Thyroid gland (tissue), 4 donors: Measurements from ENCODE around the gene ZNF76. TPM values are rescaled to one million over a fixed set of nuclear protein-coding genes. Genes with fewer than 3 reads are reported as not detected.

ENCODE experiments used
- DNase-seq, 2 donors: peaks; one replicate each; pipeline ENCODE4 v3.0.0-alpha.2; 2019
- H3K27ac ChIP-seq, 3 donors: fragments of 200-600 bp; sonication (generic); 1 replicate in 2 of 3; 2 replicates in 1 of 3; pipeline ENCODE4 v1.5.1; 2016 to 2019; ENCODE audit warnings: mild to moderate bottlenecking in 1 of 3, moderate library complexity in 1 of 3
- H3K27me3 ChIP-seq: fragments of 200-600 bp; sonication (generic); one replicate; pipeline ENCODE4 v1.5.1; 2019
- H3K36me3 ChIP-seq, 2 donors: fragments of 200-600 bp; sonication (generic); one replicate each; pipeline ENCODE4 v1.5.1; 2016 to 2019
- H3K4me1 ChIP-seq, 2 donors: fragments of 200-600 bp; sonication (generic); one replicate each; pipeline ENCODE4 v1.5.1; 2017 to 2019
- H3K4me3 ChIP-seq, 3 donors: fragments of 200-600 bp; sonication (generic); replicated peaks in 1 of 3; 1 replicate in 2 of 3; 2 replicates in 1 of 3; pipeline ENCODE4 v1.5.1; 2016; ENCODE audit warnings: mild to moderate bottlenecking in 1 of 3
- H3K9me3 ChIP-seq: fragments of 200-600 bp; sonication (generic); one replicate; pipeline ENCODE4 v1.5.1; 2017
- CTCF ChIP-seq, 6 experiments: fragments of 200-600 bp in 3 of 6; fragments of 450-650 bp in 3 of 6; sonication (generic) in 3 of 6; IDR thresholded peaks; one replicate each; pipeline ENCODE4 v1.5.1; 2016 to 2019; ENCODE audit warnings: antibody characterized with exemption in 6 of 6, mild to moderate bottlenecking in 2 of 6, inconsistent platforms in 1 of 6, moderate library complexity in 1 of 6
- POLR2A ChIP-seq, 2 donors: fragments of 450-650 bp; IDR thresholded peaks; one replicate each; pipeline ENCODE4 v1.6.1; 2017; ENCODE audit warnings: antibody characterized with exemption in 2 of 2, mild to moderate bottlenecking in 2 of 2, moderate library complexity in 1 of 2
- WGBS, 2 donors: methylation state at CpG; one replicate each; pipeline ENCODE4 v1.1.5; 2017; 5-methylcytosine and 5-hydroxymethylcytosine counted together
- intact Hi-C: fragments of 100-400 bp; cut with DNase I; formaldehyde crosslinking; loops from one replicate; pipeline ENCODE4 v1.15.1; 2023
- total RNA-seq, 4 donors: library from RNA; depleted of rRNA; stranded (reverse); fragments of >200 nt; gene quantifications; one replicate each; pipeline ENCODE4 v1.2.3, GENCODE V29; 2016

ZNF76 gene
- total RNA-seq, 4 donors from 2014 or later = 54.3 to 81.7 (median 71.6) TPM

- Histone ChIP-seq H3K9me3 (no peaks in the 10 kb centered on the region), H3K27ac (peak overlapping the region in 2 of 3 donors; percentile 68 to 84), H3K4me1 (peaks cover 53 to 68% of the 10 kb centered on the region in 2 donors), H3K27me3 (no peaks in the 10 kb centered on the region), H3K4me3 (no peak overlapping the region), H3K36me3 (peaks cover 0 to 4% of the 10 kb centered on the region in 2 donors)
- intact Hi-C loops = no loop called here
- DNase-seq = no peak
- WGBS, 2 donors = 70 to 84% methylated on average over 4 of the region's 4 CpGs
- TF ChIP-seq CTCF (IDR thresholded peaks at IDR 0.05) (no peak), POLR2A (IDR thresholded peaks at IDR 0.05) (no peak)
Observed at GRCh38 chr6:35234901-35235300, 24.6 kb upstream of the ZNF76 start.

- no peak overlapping the region for H3K4me3 ChIP-seq
- peak; percentile 92 to 98 for DNase-seq
- TF ChIP-seq CTCF (IDR thresholded peaks at IDR 0.05) = no peak
- peak in 1 of 2 donors; percentile 38 for TF ChIP-seq POLR2A (IDR thresholded peaks at IDR 0.05)
Observed at GRCh38 chr6:35236223-35236622, 23.3 kb upstream of the ZNF76 start.

GRCh38 chr6:35237476-35237875 is 22.1 kb upstream of the ZNF76 start:
- Histone ChIP-seq H3K4me1 (peaks cover 52 to 71% of the 10 kb centered on the region in 2 donors), H3K27ac (peak overlapping the region; percentile 70 to 84 (median 82)), H3K27me3 (no peaks in the 10 kb centered on the region), H3K4me3 (no peak overlapping the region), H3K9me3 (no peaks in the 10 kb centered on the region), H3K36me3 (peaks cover 0 to 11% of the 10 kb centered on the region in 2 donors)
- TF ChIP-seq POLR2A (IDR thresholded peaks at IDR 0.05) = no peak
- no peak for TF ChIP-seq CTCF (IDR thresholded peaks at IDR 0.05)
- intact Hi-C loops = no loop called here
- WGBS, 2 donors = 47 to 49% methylated on average over 3 of the region's 3 CpGs
- DNase-seq = peak; percentile 57 to 61

More at GRCh38 chr6:35236223-35236622, 23.3 kb upstream of the ZNF76 start:
- Histone ChIP-seq H3K36me3 (peaks cover 0 to 4% of the 10 kb centered on the region in 2 donors), H3K4me1 (peaks cover 46 to 66% of the 10 kb centered on the region in 2 donors), H3K27me3 (no peaks in the 10 kb centered on the region), H3K9me3 (no peaks in the 10 kb centered on the region), H3K27ac (peak overlapping the region; percentile 70 to 84 (median 82))
- intact Hi-C loops = no loop called here
- whole genome bisulfite sequencing, 2 donors = 42 to 53% methylated on average over 4 to 5 of the region's 5 CpGs

- H3K36me3 ChIP-seq = peaks cover 0 to 21% of the 10 kb centered on the region in 2 donors
- peak overlapping the region; percentile 70 to 84 (median 82) for H3K27ac ChIP-seq
- H3K4me1 ChIP-seq = peaks cover 52 to 72% of the 10 kb centered on the region in 2 donors
- intact Hi-C loops = no loop called here
- DNase-seq = peak; percentile 82 to 90
- peak in 1 of 2 donors; percentile 15 for TF ChIP-seq POLR2A (IDR thresholded peaks at IDR 0.05)
- no peak for TF ChIP-seq CTCF (IDR thresholded peaks at IDR 0.05)
- no peak overlapping the region for H3K4me3 ChIP-seq
- H3K27me3 ChIP-seq = no peaks in the 10 kb centered on the region
- 5 to 22% methylated on average over 3 of the region's 3 CpGs for WGBS, 2 donors
- no peaks in the 10 kb centered on the region for H3K9me3 ChIP-seq
Observed at GRCh38 chr6:35238843-35239289, 20.7 kb upstream of the ZNF76 start.

- Histone ChIP-seq H3K27ac (peak overlapping the region; percentile 70 to 84 (median 82)), H3K27me3 (no peaks in the 10 kb centered on the region), H3K4me3 (no peak overlapping the region), H3K9me3 (no peaks in the 10 kb centered on the region), H3K36me3 (peaks cover 4 to 27% of the 10 kb centered on the region in 2 donors), H3K4me1 (peaks cover 52 to 72% of the 10 kb centered on the region in 2 donors)
- TF ChIP-seq CTCF (IDR thresholded peaks at IDR 0.05) = no peak
- TF ChIP-seq POLR2A (IDR thresholded peaks at IDR 0.05) = no peak
- intact Hi-C loops = no loop called here
- DNase-seq = no peak
- WGBS, 2 donors = 77 to 84% methylated on average over 4 of the region's 4 CpGs
Observed at GRCh38 chr6:35239581-35239980, 20.0 kb upstream of the ZNF76 start.
